ENCODE results near the gene COX6A2.
"Not testable (repeated sequence)": the region's sequence is repeated elsewhere in the genome, so short reads cannot be mapped to it uniquely, and the experiment has no call there.

COX6A2 gene

GRCh38 chr16:31438414-31438813 is 10.3 kb upstream of the COX6A2 start:
- DNase-seq (ENCODE audit: low spot score) = no peak

- DNase-seq (ENCODE audit: low spot score) = no peak
Observed at GRCh38 chr16:31436221-31437045, 8.3 kb upstream of the COX6A2 start.

- DNase-seq (ENCODE audit: low spot score) = no peak
Observed at GRCh38 chr16:31435341-31436220, 7.4 kb upstream of the COX6A2 start.

GRCh38 chr16:31430380-31431052 is 2.4 kb upstream of the COX6A2 start:
- no peak for DNase-seq (ENCODE audit: low spot score)

GRCh38 chr16:31429796-31430195 is 1.6 kb upstream of the COX6A2 start:
- no peak for DNase-seq (ENCODE audit: low spot score)

GRCh38 chr16:31429314-31429713 is 1.2 kb upstream of the COX6A2 start:
- no peak for DNase-seq (ENCODE audit: low spot score)

GRCh38 chr16:31428638-31429247 is 583 bp upstream of the COX6A2 start:
- DNase-seq (ENCODE audit: low spot score) = no peak

GRCh38 chr16:31427441-31428278 is 500 bp downstream of the COX6A2 start:
- no peak for DNase-seq (ENCODE audit: low spot score)

GRCh38 chr16:31423801-31424200 is 4.4 kb downstream of the COX6A2 start:
- no peak for DNase-seq (ENCODE audit: low spot score)

- DNase-seq (ENCODE audit: low spot score) = no peak
Observed at GRCh38 chr16:31423241-31423640, 4.9 kb downstream of the COX6A2 start.

- no peak for DNase-seq (ENCODE audit: low spot score)
Observed at GRCh38 chr16:31421587-31421986, 6.6 kb downstream of the COX6A2 start.

- DNase-seq (ENCODE audit: low spot score) = no peak
Observed at GRCh38 chr16:31420037-31420436, 8.1 kb downstream of the COX6A2 start.

GRCh38 chr16:31417916-31418315 is 10.2 kb downstream of the COX6A2 start:
- no peak for DNase-seq (ENCODE audit: low spot score)

GRCh38 chr16:31417036-31417435 is 11.1 kb downstream of the COX6A2 start:
- DNase-seq (ENCODE audit: low spot score) = not testable (repeated sequence)

- DNase-seq (ENCODE audit: low spot score) = no peak
Observed at GRCh38 chr16:31416371-31416770, 11.8 kb downstream of the COX6A2 start.

GRCh38 chr16:31414706-31415105 is 13.5 kb downstream of the COX6A2 start:
- no peak for DNase-seq (ENCODE audit: low spot score)

GRCh38 chr16:31413943-31414342 is 14.2 kb downstream of the COX6A2 start:
- DNase-seq (ENCODE audit: low spot score) = no peak

GRCh38 chr16:31413381-31413780 is 14.8 kb downstream of the COX6A2 start:
- DNase-seq (ENCODE audit: low spot score) = no peak

GRCh38 chr16:31412750-31413149 is 15.4 kb downstream of the COX6A2 start:
- DNase-seq (ENCODE audit: low spot score) = no peak

GRCh38 chr16:31411024-31411844 is 16.9 kb downstream of the COX6A2 start:
- no peak for DNase-seq (ENCODE audit: low spot score)
